T-helper 1 cell (primary cell): ENCODE results near the gene ZNF18.

Experiments
- DNase-seq, 5 donors: peaks; one replicate each; pipeline ENCODE4 v3.0.0-alpha.2; 2012 to 2020
- total RNA-seq, 4 donors: gene quantifications; one replicate each; lab custom pipeline; 2026; lab: John Stamatoyannopoulos, UW

Gene ZNF18
- total RNA-seq: 17.9 to 32.1 (median 27.5) reads per million in 4 donors

GRCh38 chr17:11997147-11997971 lies at the start of gene ZNF18:
Gene ZNF18, minus strand, starts transcription at chr17:11997475. Its CDS starts 4,646 bp downstream, at chr17:11992829.
- DNase-seq: peak; percentile 90 to 97 (median 94)

- no peak for DNase-seq
These were observed 49.5 kb upstream of the ZNF18 start for GRCh38 chr17:12046786-12047185.

GRCh38 chr17:12043702-12044101 lies 46.4 kb upstream of the ZNF18 start:
- DNase-seq: no peak

GRCh38 chr17:12041312-12041711 lies 44.0 kb upstream of the ZNF18 start:
- DNase-seq: peak in 1 of 5 donors; percentile 9

GRCh38 chr17:12040478-12040877 lies 43.2 kb upstream of the ZNF18 start:
- no peak for DNase-seq

GRCh38 chr17:12037970-12038369 lies 40.7 kb upstream of the ZNF18 start:
- no peak for DNase-seq

GRCh38 chr17:12035673-12036072 lies 38.4 kb upstream of the ZNF18 start:
- no peak for DNase-seq

GRCh38 chr17:12034538-12034937 lies 37.3 kb upstream of the ZNF18 start:
- no peak for DNase-seq

- no peak for DNase-seq
These were observed 31.3 kb upstream of the ZNF18 start for GRCh38 chr17:12028611-12029010.

- DNase-seq: no peak
These were observed 30.4 kb upstream of the ZNF18 start for GRCh38 chr17:12027658-12028057.

- no peak for DNase-seq
These were observed 27.1 kb upstream of the ZNF18 start for GRCh38 chr17:12024327-12024726.

- DNase-seq: no peak
These were observed 25.0 kb upstream of the ZNF18 start for GRCh38 chr17:12022310-12022709.

- no peak for DNase-seq
These were observed 24.4 kb upstream of the ZNF18 start for GRCh38 chr17:12021623-12022140.

- peak; percentile 83 to 93 (median 90) for DNase-seq
These were observed 23.7 kb upstream of the ZNF18 start, which contains the start of gene MAP2K4 for GRCh38 chr17:12020642-12021622. Gene MAP2K4, plus strand, starts transcription at chr17:12020877. Its CDS starts 10 bp downstream, at chr17:12020887.

GRCh38 chr17:12007466-12007865 lies 10.2 kb upstream of the ZNF18 start:
- DNase-seq: no peak

GRCh38 chr17:11999696-12000095 lies 2.4 kb upstream of the ZNF18 start:
- no peak for DNase-seq

GRCh38 chr17:11997972-11998233 lies 628 bp upstream of the ZNF18 start:
- no peak for DNase-seq

GRCh38 chr17:11996722-11997146 lies 541 bp downstream of the ZNF18 start:
- DNase-seq: peak in 3 of 5 donors; percentile 15 to 54 (median 19)

GRCh38 chr17:11991461-11991860 lies 5.8 kb downstream of the ZNF18 start:
- DNase-seq: no peak

GRCh38 chr17:11990363-11990983 lies 6.8 kb downstream of the ZNF18 start:
- no peak for DNase-seq

GRCh38 chr17:11986942-11987329 lies 10.3 kb downstream of the ZNF18 start:
- DNase-seq: no peak

GRCh38 chr17:11986179-11986941 lies 10.9 kb downstream of the ZNF18 start:
- DNase-seq: no peak
